ENCODE measurements around the gene SDSL.

SDSL gene

GRCh38 chr12:113456199-113456598, 34.0 kb downstream of the SDSL start:
- no peak for DNase-seq

- peak; percentile 32 for DNase-seq
Measured at GRCh38 chr12:113456761-113457160, 34.6 kb downstream of the SDSL start.

GRCh38 chr12:113457185-113457584, 35.0 kb downstream of the SDSL start:
- no peak for DNase-seq

- no peak for DNase-seq
Measured at GRCh38 chr12:113457710-113458109, 35.5 kb downstream of the SDSL start.

- DNase-seq = no peak
Measured at GRCh38 chr12:113459981-113460380, 37.8 kb downstream of the SDSL start.

GRCh38 chr12:113461666-113462065, 39.5 kb downstream of the SDSL start:
- peak; percentile 21 for DNase-seq

GRCh38 chr12:113462117-113462774, 40.1 kb downstream of the SDSL start:
- DNase-seq = peak; percentile 31

- DNase-seq = no peak
Measured at GRCh38 chr12:113462998-113463745, 41.0 kb downstream of the SDSL start.

GRCh38 chr12:113463746-113464451, 41.7 kb downstream of the SDSL start:
- DNase-seq = no peak

- no peak for DNase-seq
Measured at GRCh38 chr12:113464452-113464775, 42.2 kb downstream of the SDSL start.

GRCh38 chr12:113464852-113465719, 42.9 kb downstream of the SDSL start:
- DNase-seq = peak; percentile 48

- no peak for DNase-seq
Measured at GRCh38 chr12:113465808-113466453, 43.8 kb downstream of the SDSL start.

- DNase-seq = no peak
Measured at GRCh38 chr12:113466454-113467141, 44.4 kb downstream of the SDSL start.

GRCh38 chr12:113467142-113467501, 44.9 kb downstream of the SDSL start:
- DNase-seq = peak; percentile 31

- DNase-seq = peak; percentile 57
Measured at GRCh38 chr12:113467502-113468364, 45.6 kb downstream of the SDSL start.

GRCh38 chr12:113468365-113469223, 46.4 kb downstream of the SDSL start:
- DNase-seq = no peak

GRCh38 chr12:113469224-113469948, 47.2 kb downstream of the SDSL start:
- no peak for DNase-seq

- DNase-seq = no peak
Measured at GRCh38 chr12:113469949-113470743, 48.0 kb downstream of the SDSL start.

Measured in NCI-H774 (cell line).